Ovary (tissue), 3 donors: ENCODE results near the gene CDK10.

Experiments used
- EP300 ChIP-seq: sonication (generic); formaldehyde crosslinking; IDR thresholded peaks from one replicate; pipeline ENCODE4 v1.6.1; 2017; ENCODE audit warnings: antibody characterized with exemption
- POLR2A ChIP-seq: fragments of 450-650 bp; IDR thresholded peaks from one replicate; pipeline ENCODE4 v1.6.1; 2017; ENCODE audit warnings: antibody characterized with exemption, mild to moderate bottlenecking, moderate library complexity
- TF ChIP-seq, protein P1 (sequence below), 3 donors: fragments of 450-650 bp in 2 of 3; fragments of 200-600 bp in 1 of 3; IDR thresholded peaks; one replicate each; pipeline versions ENCODE4 v1.5.1 to v1.8.0; 2016 to 2022; ENCODE audit warnings: antibody characterized with exemption in 3 of 3, mild to moderate bottlenecking in 1 of 3
- donor health status: DM: no; HTN: no; CAD: no.

DNA sequence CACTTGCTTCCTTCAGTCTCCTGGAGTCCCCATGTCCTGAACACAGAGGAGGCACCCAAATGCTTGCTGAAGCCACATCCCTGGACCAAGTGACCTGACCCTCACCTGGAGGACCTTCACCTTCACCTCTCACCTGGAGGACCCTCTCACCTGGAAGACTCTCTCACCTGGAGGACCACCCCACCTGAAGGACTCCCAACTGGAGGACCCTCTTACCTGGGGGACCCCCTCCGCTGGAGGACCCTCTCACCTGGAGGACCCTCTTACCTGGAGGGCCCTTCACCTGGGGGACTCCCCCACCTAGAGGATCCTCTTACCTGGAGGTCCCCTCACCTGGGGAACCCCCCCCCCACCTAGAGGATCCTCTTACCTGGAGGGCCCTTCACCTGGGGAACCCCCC, 573 bp upstream of the CDK10 start:
- TF ChIP-seq POLR2A (no peak), EP300 (no peak)
- TF ChIP-seq, protein P1, sequence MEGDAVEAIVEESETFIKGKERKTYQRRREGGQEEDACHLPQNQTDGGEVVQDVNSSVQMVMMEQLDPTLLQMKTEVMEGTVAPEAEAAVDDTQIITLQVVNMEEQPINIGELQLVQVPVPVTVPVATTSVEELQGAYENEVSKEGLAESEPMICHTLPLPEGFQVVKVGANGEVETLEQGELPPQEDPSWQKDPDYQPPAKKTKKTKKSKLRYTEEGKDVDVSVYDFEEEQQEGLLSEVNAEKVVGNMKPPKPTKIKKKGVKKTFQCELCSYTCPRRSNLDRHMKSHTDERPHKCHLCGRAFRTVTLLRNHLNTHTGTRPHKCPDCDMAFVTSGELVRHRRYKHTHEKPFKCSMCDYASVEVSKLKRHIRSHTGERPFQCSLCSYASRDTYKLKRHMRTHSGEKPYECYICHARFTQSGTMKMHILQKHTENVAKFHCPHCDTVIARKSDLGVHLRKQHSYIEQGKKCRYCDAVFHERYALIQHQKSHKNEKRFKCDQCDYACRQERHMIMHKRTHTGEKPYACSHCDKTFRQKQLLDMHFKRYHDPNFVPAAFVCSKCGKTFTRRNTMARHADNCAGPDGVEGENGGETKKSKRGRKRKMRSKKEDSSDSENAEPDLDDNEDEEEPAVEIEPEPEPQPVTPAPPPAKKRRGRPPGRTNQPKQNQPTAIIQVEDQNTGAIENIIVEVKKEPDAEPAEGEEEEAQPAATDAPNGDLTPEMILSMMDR (IDR thresholded peaks at IDR 0.05) = no peak
